Measurements from ENCODE around the gene DCST2. TPM values are rescaled to one million over a fixed set of nuclear protein-coding genes. Genes with fewer than 3 reads are reported as not detected.

The DCST2 gene
- total RNA-seq (2022; extraction: Qiagen RNA extraction): 0.37 to 0.77 TPM (median 0.52 TPM) in 5 replicates

GRCh38 chr1:155033524-155033923, at the start of gene DCST2, which contains the start of gene DCST1:
TSS of gene DCST2 (minus strand) at chr1:155033781. CDS start at chr1:155033701, 80 bp downstream.
TSS of gene DCST1 (plus strand) at chr1:155033824. CDS start at chr1:155034037, 213 bp downstream.

GRCh38 chr1:155078469-155079209, 45.1 kb upstream of the DCST2 start, which contains the start of gene EFNA3:
TSS of gene EFNA3 (plus strand) at chr1:155078837. CDS start at chr1:155078942, 105 bp downstream.

GRCh38 chr1:155063550-155064110, 30.0 kb upstream of the DCST2 start, which contains the start of gene EFNA4:
TSS of gene EFNA4 (plus strand) at chr1:155063740. CDS start at chr1:155063824, 84 bp downstream.

GRCh38 chr1:155050560-155051341, 17.2 kb upstream of the DCST2 start, which contains the start of gene ADAM15:
TSS of gene ADAM15 (plus strand) at chr1:155051316. CDS start at chr1:155051387, 71 bp downstream.

GRCh38 chr1:155002464-155003226, 30.9 kb downstream of the DCST2 start, which contains the start of gene ZBTB7B:
TSS of gene ZBTB7B (plus strand) at chr1:155002802. CDS start at chr1:155014661, 11,859 bp downstream.

GRCh38 chr1:154993572-154994268, 39.9 kb downstream of the DCST2 start, which contains the start of gene LENEP:
TSS of gene LENEP (plus strand) at chr1:154993586. CDS start at chr1:154993608, 22 bp downstream.

GRCh38 chr1:154982897-154983648, 50.5 kb downstream of the DCST2 start, which contains the start of gene FLAD1:
TSS of gene FLAD1 (plus strand) at chr1:154983344. CDS start at chr1:154983695, 351 bp downstream.

GRCh38 chr1:154974102-154974807, 59.3 kb downstream of the DCST2 start, which contains the start of gene CKS1B:
TSS of gene CKS1B (plus strand) at chr1:154974681. CDS start at chr1:154974746, 65 bp downstream.

GRCh38 chr1:154970631-154971340, 62.8 kb downstream of the DCST2 start, which contains the start of gene SHC1:
TSS of gene SHC1 (minus strand) at chr1:154970747. CDS start at chr1:154970526, 221 bp downstream.

Other genes with a start within 250 kb of the DCST2 start
- 0.01 to 0.03 TPM (median 0.02 TPM) in 4 of 5 replicates, not detected in the other for gene KCNN3, start 163.5 kb downstream of the DCST2 start, total RNA-seq (2022; extraction: Qiagen RNA extraction)
- 42.1 to 48.4 TPM (median 43.6 TPM) in 5 replicates for gene PMVK, start 97.1 kb downstream of the DCST2 start, total RNA-seq (2022; extraction: Qiagen RNA extraction)
- 13.1 to 16.1 TPM (median 14.7 TPM) in 5 replicates for gene PBXIP1, start 77.7 kb downstream of the DCST2 start, total RNA-seq (2022; extraction: Qiagen RNA extraction)
- 20.1 to 24.8 TPM (median 23.2 TPM) in 5 replicates for gene PYGO2, start 72.0 kb downstream of the DCST2 start, total RNA-seq (2022; extraction: Qiagen RNA extraction)
- gene SHC1, start 63.0 kb downstream of the DCST2 start, total RNA-seq (2022; extraction: Qiagen RNA extraction): 194 to 253 TPM (median 238 TPM) in 5 replicates
- gene CKS1B, start 59.1 kb downstream of the DCST2 start, total RNA-seq (2022; extraction: Qiagen RNA extraction): 311 to 367 TPM (median 344 TPM) in 5 replicates
- 38.8 to 45.4 TPM (median 43.8 TPM) in 5 replicates for gene FLAD1, start 50.4 kb downstream of the DCST2 start, total RNA-seq (2022; extraction: Qiagen RNA extraction)
- gene LENEP, start 40.2 kb downstream of the DCST2 start, total RNA-seq (2022; extraction: Qiagen RNA extraction): not detected in 5 replicates
- gene ZBTB7B, start 31.0 kb downstream of the DCST2 start, total RNA-seq (2022; extraction: Qiagen RNA extraction): 44.8 to 52.9 TPM (median 49.0 TPM) in 5 replicates
- 0.07 to 0.08 TPM in 2 of 5 replicates, not detected in the others for gene DCST1, start within 50 bp of the DCST2 start, total RNA-seq (2022; extraction: Qiagen RNA extraction)
- 84.2 to 106 TPM (median 101 TPM) in 5 replicates for gene ADAM15, start 17.5 kb upstream of the DCST2 start, total RNA-seq (2022; extraction: Qiagen RNA extraction)
- gene EFNA4, start 30.0 kb upstream of the DCST2 start, total RNA-seq (2022; extraction: Qiagen RNA extraction): 12.3 to 15.4 TPM (median 13.0 TPM) in 5 replicates
- 9.7 to 11.7 TPM (median 11.6 TPM) in 5 replicates for gene EFNA3, start 45.1 kb upstream of the DCST2 start, total RNA-seq (2022; extraction: Qiagen RNA extraction)
- gene EFNA1, start 94.1 kb upstream of the DCST2 start, total RNA-seq (2022; extraction: Qiagen RNA extraction): 21.4 to 32.6 TPM (median 26.0 TPM) in 5 replicates
- gene SLC50A1, start 102.1 kb upstream of the DCST2 start, total RNA-seq (2022; extraction: Qiagen RNA extraction): 32.8 to 36.7 TPM (median 34.6 TPM) in 5 replicates
- gene DPM3, start 106.8 kb upstream of the DCST2 start, total RNA-seq (2022; extraction: Qiagen RNA extraction): 69.5 to 108 TPM (median 98.1 TPM) in 5 replicates
- 187 to 257 TPM (median 250 TPM) in 5 replicates for gene KRTCAP2, start 139.5 kb upstream of the DCST2 start, total RNA-seq (2022; extraction: Qiagen RNA extraction)
- gene TRIM46, start 140.1 kb upstream of the DCST2 start, total RNA-seq (2022; extraction: Qiagen RNA extraction): 1.7 to 2.9 TPM (median 2.7 TPM) in 5 replicates
- gene THBS3, start 174.1 kb upstream of the DCST2 start, total RNA-seq (2022; extraction: Qiagen RNA extraction): 7.6 to 9.3 TPM (median 8.5 TPM) in 5 replicates
- gene MTX1, start 174.9 kb upstream of the DCST2 start, total RNA-seq (2022; extraction: Qiagen RNA extraction): 63.2 to 79.8 TPM (median 74.7 TPM) in 5 replicates
- 31.8 to 36.8 TPM (median 32.8 TPM) in 5 replicates for gene ENTREP3, start 221.7 kb upstream of the DCST2 start, total RNA-seq (2022; extraction: Qiagen RNA extraction)
- 94.3 to 128 TPM (median 118 TPM) in 5 replicates for gene SCAMP3, start 228.6 kb upstream of the DCST2 start, total RNA-seq (2022; extraction: Qiagen RNA extraction)
- gene CLK2, start 239.7 kb upstream of the DCST2 start, total RNA-seq (2022; extraction: Qiagen RNA extraction): 22.3 to 26.3 TPM (median 25.4 TPM) in 5 replicates
- 3.5 to 5.3 TPM (median 4.6 TPM) in 5 replicates for gene HCN3, start 243.7 kb upstream of the DCST2 start, total RNA-seq (2022; extraction: Qiagen RNA extraction)

All from A549 treated with Hydrocortisone at 1 μM for 4 hours (cell line).